Testis (tissue), 3 donors: ENCODE results near the gene MT1F. TPM values are rescaled to one million over a fixed set of nuclear protein-coding genes. Genes with fewer than 3 reads are reported as not detected.
A peak's percentile ranks its signal among the peaks of the same experiment; 100 is the strongest.

Experiments used
- DNase-seq: peaks from one replicate; pipeline ENCODE4 v3.0.0-alpha.2; 2019
- H3K27ac ChIP-seq, 2 donors: fragments of 200-600 bp; sonication (generic); one replicate each; pipeline ENCODE4 v1.5.1; 2019
- H3K27me3 ChIP-seq: fragments of 200-600 bp; sonication (generic); one replicate; pipeline ENCODE4 v1.5.1; 2019
- H3K36me3 ChIP-seq: fragments of 200-600 bp; sonication (generic); one replicate; pipeline ENCODE4 v1.5.1; 2017; ENCODE audit warnings: low read depth; ENCODE audit errors: missing control alignments
- H3K4me1 ChIP-seq: fragments of 200-600 bp; sonication (generic); one replicate; pipeline ENCODE4 v1.5.1; 2019
- H3K4me3 ChIP-seq, 2 donors: fragments of 200-600 bp; sonication (generic); one replicate each; pipeline ENCODE4 v1.5.1; 2017 to 2019
- H3K9me3 ChIP-seq: fragments of 200-600 bp; sonication (generic); one replicate; pipeline ENCODE4 v1.5.1; 2017
- CTCF ChIP-seq, 3 experiments: fragments of 450-650 bp in 2 of 3; fragments of 200-600 bp in 1 of 3; sonication (generic) in 1 of 3; IDR thresholded peaks; one replicate each; pipeline ENCODE4 v1.5.1; 2016 to 2019; ENCODE audit warnings: antibody characterized with exemption in 3 of 3, mild to moderate bottlenecking in 2 of 3, moderate library complexity in 1 of 3
- POLR2A ChIP-seq: fragments of 450-650 bp; IDR thresholded peaks from one replicate; pipeline ENCODE4 v1.6.1; 2017; ENCODE audit warnings: antibody characterized with exemption, mild to moderate bottlenecking, moderate library complexity
- WGBS, 2 donors: methylation state at CpG; one replicate each; pipeline ENCODE4 v1.1.5; 2018; 5-methylcytosine and 5-hydroxymethylcytosine counted together
- intact Hi-C: fragments of 100-400 bp; cut with DNase I; formaldehyde crosslinking; loops from one replicate; pipeline ENCODE4 v1.15.1; 2023; ENCODE audit warnings: low total_unique reads
- polyA plus RNA-seq: library from polyadenylated mRNA; stranded (reverse); fragments of 350-450 nt; fragmentation: Illumina TruSeq; extraction: RNeasy Lipid Tissue Mini Kit (QIAGEN cat#74804); gene quantifications from one replicate; pipeline ENCODE4 v1.2.3, GENCODE V29; 2014; ENCODE audit warnings: low read depth, low replicate concordance; ENCODE audit not compliant: insufficient read depth
- total RNA-seq, 2 donors: library from RNA; depleted of rRNA; stranded (reverse); fragments of >200 nt; gene quantifications; one replicate each; pipeline ENCODE4 v1.2.3, GENCODE V29; 2016

Gene MT1F
- total and polyA plus RNA-seq, 3 donors from 2014 or later, result 3.6 to 15.4 (median 8.1) TPM

GRCh38 chr16:56630134-56630533 is 27.6 kb upstream of the MT1F start:
- DNase-seq, result no peak
- no peak overlapping the region for H3K4me3 ChIP-seq
- H3K9me3 ChIP-seq, result no peaks in the 10 kb centered on the region
- intact Hi-C loops, result no loop called here
- H3K27me3 ChIP-seq, result no peaks in the 10 kb centered on the region
- 83 to 87% methylated on average over 3 of the region's 3 CpGs for WGBS, 2 donors
- TF ChIP-seq CTCF (IDR thresholded peaks at IDR 0.05) (no peak), POLR2A (no peak)
- no peak overlapping the region for H3K27ac ChIP-seq
- H3K36me3 ChIP-seq, result no peaks in the 10 kb centered on the region
- H3K4me1 ChIP-seq, result peaks cover 8% of the 10 kb centered on the region

DNA sequence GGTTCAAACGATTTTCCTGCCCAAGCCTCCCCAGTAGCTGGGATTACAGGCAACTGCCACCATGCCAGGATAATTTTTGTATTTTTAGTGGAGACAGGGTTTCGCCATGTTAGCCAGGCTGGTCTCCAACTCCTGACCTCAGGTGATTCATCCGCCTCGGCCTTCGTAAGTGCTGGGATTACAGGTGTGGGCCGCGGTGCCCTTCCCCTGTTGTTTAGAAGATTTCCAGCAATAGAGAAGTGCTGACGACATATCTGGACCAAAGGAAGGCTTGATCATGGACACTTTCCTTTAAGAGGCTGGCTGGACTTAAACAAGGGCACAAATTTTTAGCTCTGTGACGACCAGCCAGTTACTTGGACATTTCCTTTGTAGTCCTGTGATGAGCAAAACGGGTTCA is 26.6 kb upstream of the MT1F start:
- no peaks in the 10 kb centered on the region for H3K27me3 ChIP-seq
- peaks cover 8% of the 10 kb centered on the region for H3K4me1 ChIP-seq
- 80 to 84% methylated on average over 7 to 10 of the region's 10 CpGs for WGBS, 2 donors
- no peaks in the 10 kb centered on the region for H3K36me3 ChIP-seq
- H3K27ac ChIP-seq, result no peak overlapping the region
- TF ChIP-seq CTCF (IDR thresholded peaks at IDR 0.05) (no peak), POLR2A (no peak)
- DNase-seq, result no peak
- no peak overlapping the region for H3K4me3 ChIP-seq
- intact Hi-C loops, result no loop called here
- no peaks in the 10 kb centered on the region for H3K9me3 ChIP-seq

GRCh38 chr16:56631832-56632155 is 26.0 kb upstream of the MT1F start:
- Histone ChIP-seq H3K27me3 (no peaks in the 10 kb centered on the region), H3K36me3 (no peaks in the 10 kb centered on the region), H3K4me3 (peak overlapping the region; percentile 40 to 57), H3K4me1 (peaks cover 8% of the 10 kb centered on the region), H3K27ac (peak overlapping the region in 1 of 2 donors; percentile 69), H3K9me3 (no peaks in the 10 kb centered on the region)
- DNase-seq, result no peak
- TF ChIP-seq POLR2A (no peak), CTCF (IDR thresholded peaks at IDR 0.05) (no peak)
- intact Hi-C loops, result no loop called here
- 24 to 50% methylated on average over 4 to 14 of the region's 14 CpGs for WGBS, 2 donors

DNA sequence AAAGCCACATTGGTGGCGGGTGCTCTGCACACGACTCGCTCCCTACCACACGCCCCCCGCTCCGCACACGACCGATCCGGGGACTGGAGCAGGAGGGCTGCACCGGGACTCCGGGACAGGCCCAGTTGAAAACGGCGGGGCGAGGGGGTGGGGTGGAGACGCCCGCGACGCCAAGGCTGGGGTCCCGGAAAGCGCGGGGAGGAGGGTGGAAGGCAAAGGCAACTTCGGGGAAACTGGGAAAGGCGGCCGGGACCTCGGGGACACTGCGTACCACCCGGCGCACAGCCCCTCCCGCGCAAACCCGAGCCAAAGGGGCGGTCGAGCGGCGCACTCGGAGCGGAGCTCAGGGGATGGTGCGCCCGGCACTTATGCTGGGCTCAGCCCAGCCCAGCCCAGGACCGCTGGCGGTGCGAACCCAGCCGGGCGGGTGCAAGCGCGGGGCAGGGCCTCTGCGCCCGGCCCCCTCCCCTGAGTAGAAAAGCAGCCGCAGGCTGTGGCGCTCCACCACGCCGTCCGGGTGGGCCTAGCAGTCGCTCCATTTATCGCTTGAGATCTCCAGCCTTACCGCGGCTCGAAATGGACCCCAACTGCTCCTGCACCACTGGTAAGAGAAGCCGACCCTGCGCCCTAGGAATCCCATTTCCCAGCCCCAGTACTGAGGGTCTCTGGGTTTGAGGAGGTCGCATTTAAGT is 25.5 kb upstream of the MT1F start, which contains the start of gene MT1M:
TSS of gene MT1M (plus strand) at position 504 of the 692 bp plus-strand sequence. CDS start at position 577, 73 bp downstream.
- peaks cover 8% of the 10 kb centered on the region for H3K4me1 ChIP-seq
- 2 to 4% methylated on average over 25 to 58 of the region's 61 CpGs for WGBS, 2 donors
- TF ChIP-seq POLR2A, result no peak
- TF ChIP-seq CTCF (IDR thresholded peaks at IDR 0.05), result no peak
- H3K27me3 ChIP-seq, result no peaks in the 10 kb centered on the region
- H3K36me3 ChIP-seq, result no peaks in the 10 kb centered on the region
- peak; percentile 34 for DNase-seq
- H3K27ac ChIP-seq, result peak within 1 kb of the TSS in 1 of 2 donors; percentile 69
- H3K9me3 ChIP-seq, result no peaks in the 10 kb centered on the region
- H3K4me3 ChIP-seq, result peak within 1 kb of the TSS; percentile 40 to 57
- intact Hi-C loops, result no loop called here

DNA sequence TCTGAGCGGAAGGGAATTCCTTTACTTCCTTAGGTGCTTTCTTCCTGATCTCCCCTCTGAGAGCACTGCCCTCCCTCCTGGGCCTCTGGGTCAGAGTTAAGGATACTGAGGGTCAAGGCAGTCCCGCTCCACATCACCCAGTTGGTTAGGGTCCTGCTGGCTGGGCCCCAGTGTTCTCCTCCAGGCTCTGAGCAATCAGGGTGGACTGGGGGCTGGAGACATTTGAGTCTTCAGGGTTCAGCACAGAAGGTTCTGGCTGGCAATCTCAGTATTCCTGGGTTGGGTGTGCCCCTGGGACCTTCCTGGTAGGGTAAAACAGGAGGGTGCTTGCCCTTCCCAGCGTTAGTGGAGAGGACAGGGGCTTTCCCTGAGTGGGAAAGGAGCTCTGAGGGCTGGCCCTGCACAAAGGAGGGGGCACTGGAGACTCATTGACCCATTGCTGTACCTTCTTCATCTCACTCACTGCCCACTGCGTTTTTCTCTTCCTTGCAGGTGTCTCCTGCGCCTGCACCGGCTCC is 24.9 kb upstream of the MT1F start:
- WGBS, 2 donors, result 39 to 65% methylated on average over 5 to 6 of the region's 6 CpGs
- TF ChIP-seq POLR2A, result no peak
- no peak for TF ChIP-seq CTCF (IDR thresholded peaks at IDR 0.05)
- Histone ChIP-seq H3K4me3 (peak overlapping the region; percentile 40 to 57), H3K4me1 (peaks cover 8% of the 10 kb centered on the region), H3K27ac (peak overlapping the region in 1 of 2 donors; percentile 69), H3K27me3 (no peaks in the 10 kb centered on the region), H3K36me3 (no peaks in the 10 kb centered on the region), H3K9me3 (no peaks in the 10 kb centered on the region)
- intact Hi-C loops, result no loop called here
- DNase-seq, result no peak
